HG03097 (cell line): ENCODE data around the gene U2AF2.

Source experiments
- ATAC-seq: cut with Tn5 transposase; IDR thresholded peaks from one replicate; pipeline ENCODE4 v1.9.1; 2021; ENCODE audit not compliant: unreplicated experiment, low FRiP score

Gene U2AF2

GRCh38 chr19:55687281-55688201 is 32.7 kb downstream of the U2AF2 start:
- ATAC-seq: no peak

GRCh38 chr19:55688422-55689218 is 33.8 kb downstream of the U2AF2 start:
- ATAC-seq: no peak

GRCh38 chr19:55689411-55690108 is 34.7 kb downstream of the U2AF2 start:
- ATAC-seq: no peak

GRCh38 chr19:55690109-55690768 is 35.4 kb downstream of the U2AF2 start:
- ATAC-seq: no peak

GRCh38 chr19:55690769-55691545 is 36.1 kb downstream of the U2AF2 start:
- ATAC-seq: no peak

GRCh38 chr19:55691561-55692481 is 37.0 kb downstream of the U2AF2 start:
- ATAC-seq: no peak

- ATAC-seq: no peak
Measured at GRCh38 chr19:55692681-55693081, 37.8 kb downstream of the U2AF2 start.

GRCh38 chr19:55693336-55693974 is 38.6 kb downstream of the U2AF2 start:
- no peak for ATAC-seq

- ATAC-seq: no peak
Measured at GRCh38 chr19:55694241-55694655, 39.4 kb downstream of the U2AF2 start.

GRCh38 chr19:55694656-55695491 is 40.0 kb downstream of the U2AF2 start:
- no peak for ATAC-seq

- ATAC-seq: no peak
Measured at GRCh38 chr19:55695511-55696290, 40.9 kb downstream of the U2AF2 start.

- ATAC-seq: no peak
Measured at GRCh38 chr19:55696301-55697068, 41.6 kb downstream of the U2AF2 start.

- ATAC-seq: no peak
Measured at GRCh38 chr19:55697069-55697440, 42.2 kb downstream of the U2AF2 start.

GRCh38 chr19:55697698-55698097 is 42.9 kb downstream of the U2AF2 start:
- no peak for ATAC-seq

GRCh38 chr19:55698256-55698655 is 43.4 kb downstream of the U2AF2 start:
- no peak for ATAC-seq

- ATAC-seq: no peak
Measured at GRCh38 chr19:55699221-55699620, 44.4 kb downstream of the U2AF2 start.
